Mesenchymal stem cell (in vitro differentiated cells and primary cell): ENCODE data around the gene ERI3.

ENCODE experiments used
- DNase-seq: peaks from one replicate; pipeline ENCODE4 v3.0.0-alpha.2; 2013
- H2AFZ ChIP-seq: one replicate; pipeline ENCODE4 v1.6.1; 2013; ENCODE audit warnings: low read depth, mild to moderate bottlenecking, control low read depth, inconsistent platforms, low read length, moderate library complexity
- H2AK5ac ChIP-seq: 2 replicates; pipeline ENCODE4 v1.6.1; 2013; ENCODE audit warnings: low read length, moderate library complexity, mild to moderate bottlenecking, inconsistent platforms; ENCODE audit not compliant: severe bottlenecking
- H2BK120ac ChIP-seq: one replicate; pipeline ENCODE4 v1.6.1; 2013; ENCODE audit warnings: low read depth, mild to moderate bottlenecking, inconsistent platforms, low read length, moderate library complexity
- H2BK12ac ChIP-seq, 2 experiments: one replicate each; pipeline ENCODE4 v1.6.1; 2013; ENCODE audit warnings: inconsistent platforms in 2 of 2, low read length in 2 of 2, mild to moderate bottlenecking in 2 of 2, moderate library complexity in 2 of 2, control low read depth in 1 of 2
- H2BK15ac ChIP-seq: one replicate; pipeline ENCODE4 v1.6.1; 2013; ENCODE audit warnings: mild to moderate bottlenecking, low read depth, inconsistent platforms; ENCODE audit not compliant: poor library complexity, severe bottlenecking
- H2BK5ac ChIP-seq: 2 replicates; pipeline ENCODE4 v1.6.1; 2013; ENCODE audit warnings: low read depth, mild to moderate bottlenecking, low read length, control low read depth, inconsistent platforms; ENCODE audit not compliant: poor library complexity, severe bottlenecking
- H3K14ac ChIP-seq, 2 experiments: one replicate each; pipeline ENCODE4 v1.6.1; 2013; ENCODE audit warnings: inconsistent platforms in 2 of 2, low read length in 2 of 2, control low read depth in 1 of 2, mild to moderate bottlenecking in 1 of 2, moderate library complexity in 1 of 2
- H3K18ac ChIP-seq, 2 experiments: one replicate each; pipeline ENCODE4 v1.6.1; 2013; ENCODE audit warnings: inconsistent platforms in 2 of 2, low read length in 2 of 2, control low read depth in 1 of 2, low read depth in 1 of 2, mild to moderate bottlenecking in 1 of 2
- H3K23ac ChIP-seq, 2 experiments: one replicate each; pipeline ENCODE4 v1.6.1; 2013; ENCODE audit warnings: inconsistent platforms in 2 of 2, low read length in 2 of 2, mild to moderate bottlenecking in 2 of 2, moderate library complexity in 2 of 2, control low read depth in 1 of 2
- H3K27ac ChIP-seq: 2 replicates; pipeline ENCODE4 v1.5.1; 2013; ENCODE audit warnings: mild to moderate bottlenecking, moderate library complexity, low read length, control low read depth, inconsistent platforms; ENCODE audit not compliant: poor library complexity, severe bottlenecking
- H3K27me3 ChIP-seq, 2 experiments: 2 replicates each; pipeline versions ENCODE4 v1.6.1 to v1.7.0; 2013; ENCODE audit warnings: low read length in 2 of 2, mild to moderate bottlenecking in 2 of 2, moderate library complexity in 2 of 2, control low read depth in 1 of 2, inconsistent platforms in 1 of 2; ENCODE audit not compliant: control insufficient read depth in 1 of 2, insufficient read depth in 1 of 2
- H3K36me3 ChIP-seq, 2 experiments: 2 replicates each; pipeline versions ENCODE4 v1.6.1 to v1.7.0; 2013; ENCODE audit warnings: low read length in 2 of 2, control low read depth in 1 of 2, inconsistent platforms in 1 of 2, low read depth in 1 of 2, mild to moderate bottlenecking in 1 of 2; ENCODE audit not compliant: insufficient read depth in 2 of 2, control insufficient read depth in 1 of 2
- H3K4ac ChIP-seq, 2 experiments: one replicate each; pipeline ENCODE4 v1.6.1; 2013; ENCODE audit warnings: inconsistent platforms in 2 of 2, low read length in 2 of 2, mild to moderate bottlenecking in 2 of 2, moderate library complexity in 2 of 2, control low read depth in 1 of 2, low read depth in 1 of 2
- H3K4me1 ChIP-seq: 2 replicates; pipeline ENCODE4 v1.6.1; 2013; ENCODE audit warnings: low read depth, low read length, control low read depth; ENCODE audit not compliant: control insufficient read depth, insufficient read depth
- H3K4me2 ChIP-seq: 2 replicates; pipeline ENCODE4 v1.6.1; 2013; ENCODE audit warnings: low read length, mild to moderate bottlenecking, inconsistent platforms; ENCODE audit not compliant: poor library complexity, severe bottlenecking
- H3K4me3 ChIP-seq, 2 experiments: 2 replicates each; pipeline versions ENCODE4 v1.5.1 to v1.7.0; 2013; ENCODE audit warnings: low read length in 2 of 2, mild to moderate bottlenecking in 2 of 2, control low read depth in 1 of 2, low read depth in 1 of 2; ENCODE audit not compliant: insufficient read depth in 1 of 2
- H3K79me1 ChIP-seq: replicated peaks from 2 replicates; pipeline ENCODE4 v1.6.1; 2013; ENCODE audit warnings: mild to moderate bottlenecking, control low read depth, low read length, inconsistent platforms; ENCODE audit not compliant: poor library complexity, severe bottlenecking
- H3K9ac ChIP-seq: 2 replicates; pipeline ENCODE4 v1.7.0; 2013; ENCODE audit warnings: mild to moderate bottlenecking, low read length, moderate library complexity
- H3K9me3 ChIP-seq: 2 replicates; pipeline ENCODE4 v1.7.0; 2013; ENCODE audit warnings: mild to moderate bottlenecking, low read length; ENCODE audit not compliant: control insufficient read depth
- H4K8ac ChIP-seq: one replicate; pipeline ENCODE4 v1.6.1; 2013; ENCODE audit warnings: inconsistent platforms, mild to moderate bottlenecking, low read length, moderate library complexity
- H4K91ac ChIP-seq: one replicate; pipeline ENCODE4 v1.6.1; 2013; ENCODE audit warnings: mild to moderate bottlenecking, low read length, inconsistent platforms
- WGBS: methylation state at CpG from one replicate; pipeline ENCODE4 v1.1.7; 2013; ENCODE audit warnings: mixed read lengths; 5-methylcytosine and 5-hydroxymethylcytosine counted together

ERI3 gene

DNA sequence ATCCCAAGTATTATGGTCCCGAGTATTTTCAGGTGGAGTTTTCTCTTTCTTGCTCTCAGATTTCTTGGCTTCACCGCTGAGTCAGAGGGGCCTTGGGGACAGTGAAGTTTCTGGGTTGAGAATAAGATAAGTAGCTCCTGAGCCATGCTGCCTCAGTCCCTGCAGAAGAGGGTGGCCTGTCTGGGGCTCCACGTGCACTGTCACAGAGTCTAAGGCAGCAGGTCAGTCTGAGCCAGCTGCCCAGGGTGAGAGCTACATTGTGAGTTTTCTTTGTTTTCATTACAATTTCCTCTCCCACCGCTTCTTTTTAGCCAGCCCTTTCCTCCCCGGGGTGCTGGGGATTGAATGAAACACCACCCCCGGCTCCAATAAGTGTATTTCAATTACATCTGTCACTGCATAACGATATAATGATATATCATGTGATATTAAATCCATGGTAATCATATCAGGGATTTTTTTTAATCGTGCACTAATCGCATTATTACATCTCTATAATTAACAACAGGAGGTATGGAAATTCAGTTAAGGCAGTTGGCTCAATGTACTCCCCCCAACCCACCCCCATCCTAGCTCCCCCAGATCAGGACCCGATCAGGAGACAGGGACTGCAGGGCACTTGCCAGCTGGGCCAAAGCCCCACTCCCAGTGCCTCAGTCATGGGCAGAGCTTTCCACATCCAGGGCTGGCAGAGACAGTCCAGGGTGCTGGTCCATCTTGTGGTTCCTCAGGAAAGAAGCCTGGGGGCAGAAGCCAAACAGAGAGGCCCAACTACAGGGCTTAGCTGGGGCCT is 98.1 kb downstream of the ERI3 start:
- no peak overlapping the region for H2BK12ac ChIP-seq
- H2BK15ac ChIP-seq, result no peak overlapping the region
- peaks cover 15% of the 10 kb centered on the region for H3K79me1 ChIP-seq
- no peaks in the 10 kb centered on the region for H3K4me1 ChIP-seq
- no peak overlapping the region for H4K8ac ChIP-seq
- no peak overlapping the region for H3K18ac ChIP-seq
- H2BK5ac ChIP-seq, result no peak overlapping the region
- no peaks in the 10 kb centered on the region for H3K9me3 ChIP-seq
- no peak overlapping the region for H3K27ac ChIP-seq
- WGBS, result 94% methylated on average over 7 of the region's 10 CpGs
- H3K4me2 ChIP-seq, result no peak overlapping the region
- no peaks in the 10 kb centered on the region for H3K27me3 ChIP-seq
- no peak overlapping the region for H2AFZ ChIP-seq
- no peak overlapping the region for H3K23ac ChIP-seq
- DNase-seq, result no peak
- H3K14ac ChIP-seq, result no peak overlapping the region
- H2BK120ac ChIP-seq, result no peak overlapping the region
- no peak overlapping the region for H3K4me3 ChIP-seq
- H4K91ac ChIP-seq, result no peak overlapping the region
- H3K4ac ChIP-seq, result no peak overlapping the region
- H3K36me3 ChIP-seq, result peaks cover 29 to 32% of the 10 kb centered on the region in 2 experiments
- H3K9ac ChIP-seq, result no peak overlapping the region
- no peak overlapping the region for H2AK5ac ChIP-seq

DNA sequence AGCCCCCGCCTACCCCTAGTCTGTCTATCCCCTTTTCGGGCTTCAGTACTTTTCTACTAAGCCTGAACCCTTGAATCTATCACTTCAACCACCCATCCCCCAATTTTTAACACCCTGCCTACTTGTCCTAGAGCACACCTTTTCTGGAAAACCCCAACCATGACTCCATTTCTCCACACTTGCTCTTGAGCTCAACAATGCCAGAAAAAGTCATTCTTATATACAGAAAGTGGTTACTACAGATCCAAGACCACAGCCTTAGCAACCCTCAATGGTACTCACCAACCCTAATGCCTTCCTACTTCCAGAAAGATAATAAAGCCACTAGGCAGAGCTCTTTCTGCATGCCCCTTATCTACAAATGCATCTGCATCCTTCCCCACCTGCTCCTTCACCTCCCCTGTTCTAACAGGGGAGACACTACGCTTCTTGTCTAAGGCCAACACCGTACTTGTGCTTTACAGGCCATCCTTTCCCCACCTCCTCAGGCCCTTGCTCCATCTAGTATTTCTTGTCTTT is 100.6 kb downstream of the ERI3 start:
- H3K27ac ChIP-seq, result no peak overlapping the region
- H4K91ac ChIP-seq, result no peak overlapping the region
- H3K4me1 ChIP-seq, result no peaks in the 10 kb centered on the region
- H2BK12ac ChIP-seq, result no peak overlapping the region
- DNase-seq, result no peak
- no peaks in the 10 kb centered on the region for H3K9me3 ChIP-seq
- no peak overlapping the region for H2BK5ac ChIP-seq
- no peak overlapping the region for H4K8ac ChIP-seq
- no peak overlapping the region for H3K4me3 ChIP-seq
- no peak overlapping the region for H2BK15ac ChIP-seq
- H2BK120ac ChIP-seq, result no peak overlapping the region
- no peak overlapping the region for H2AK5ac ChIP-seq
- no peak overlapping the region for H3K4ac ChIP-seq
- H3K4me2 ChIP-seq, result no peak overlapping the region
- H3K14ac ChIP-seq, result no peak overlapping the region
- H3K27me3 ChIP-seq, result no peaks in the 10 kb centered on the region
- no peak overlapping the region for H2AFZ ChIP-seq
- H3K9ac ChIP-seq, result no peak overlapping the region
- no peak overlapping the region for H3K18ac ChIP-seq
- peaks cover 24% of the 10 kb centered on the region for H3K79me1 ChIP-seq
- WGBS, result 88% methylated on average over 4 of the region's 4 CpGs
- peaks cover 23 to 46% of the 10 kb centered on the region in 2 experiments for H3K36me3 ChIP-seq
- no peak overlapping the region for H3K23ac ChIP-seq

GRCh38 chr1:44251989-44252671 is 102.9 kb downstream of the ERI3 start:
- Histone ChIP-seq H3K4ac (no peak overlapping the region), H2BK12ac (no peak overlapping the region)
- WGBS, result 95% methylated on average over 23 of the region's 23 CpGs

DNA sequence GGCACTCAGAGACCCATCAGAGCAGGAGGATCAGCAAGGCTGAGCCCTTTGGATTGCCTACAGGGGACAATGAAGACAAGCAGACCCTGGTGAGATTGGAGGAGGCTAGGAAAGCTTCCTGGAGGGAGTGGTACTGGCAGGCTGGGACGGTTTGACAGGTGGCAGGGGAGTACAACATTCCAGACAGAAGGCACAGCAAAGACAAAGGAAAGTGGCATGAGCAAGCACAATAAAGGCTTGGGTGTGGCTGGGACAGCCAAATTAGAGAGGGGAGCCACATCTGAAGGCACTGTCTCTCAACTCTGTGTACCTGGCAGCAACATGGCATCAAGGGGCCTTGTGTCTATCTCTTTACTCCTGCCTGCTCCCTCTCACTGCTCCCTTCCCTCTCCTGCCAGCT is 103.6 kb downstream of the ERI3 start:
- no peak overlapping the region for H3K4me2 ChIP-seq
- H3K27ac ChIP-seq, result no peak overlapping the region
- peaks cover 34% of the 10 kb centered on the region for H3K79me1 ChIP-seq
- peaks cover 34 to 57% of the 10 kb centered on the region in 2 experiments for H3K36me3 ChIP-seq
- no peak overlapping the region for H2BK12ac ChIP-seq
- no peak overlapping the region for H4K91ac ChIP-seq
- H2AFZ ChIP-seq, result no peak overlapping the region
- no peak overlapping the region for H3K9ac ChIP-seq
- no peak overlapping the region for H2AK5ac ChIP-seq
- no peak for DNase-seq
- no peak overlapping the region for H2BK5ac ChIP-seq
- no peak overlapping the region for H3K23ac ChIP-seq
- H2BK120ac ChIP-seq, result no peak overlapping the region
- no peak overlapping the region for H3K4ac ChIP-seq
- no peak overlapping the region for H3K18ac ChIP-seq
- no peak overlapping the region for H2BK15ac ChIP-seq
- no peak overlapping the region for H4K8ac ChIP-seq
- no peaks in the 10 kb centered on the region for H3K9me3 ChIP-seq
- H3K4me3 ChIP-seq, result no peak overlapping the region
- no peak overlapping the region for H3K14ac ChIP-seq
- 93% methylated on average over 1 of the region's 1 CpG for WGBS
- no peaks in the 10 kb centered on the region for H3K4me1 ChIP-seq
- H3K27me3 ChIP-seq, result no peaks in the 10 kb centered on the region

More at GRCh38 chr1:44251989-44252671, 102.9 kb downstream of the ERI3 start:
- no peaks in the 10 kb centered on the region for H3K9me3 ChIP-seq
- H3K36me3 ChIP-seq, result peaks cover 33 to 58% of the 10 kb centered on the region in 2 experiments
- H3K4me1 ChIP-seq, result no peaks in the 10 kb centered on the region
- no peak for DNase-seq
- H3K23ac ChIP-seq, result no peak overlapping the region
- H3K27ac ChIP-seq, result no peak overlapping the region
- no peak overlapping the region for H3K9ac ChIP-seq
- H2BK5ac ChIP-seq, result no peak overlapping the region
- no peaks in the 10 kb centered on the region for H3K27me3 ChIP-seq
- H2AFZ ChIP-seq, result no peak overlapping the region
- H2BK120ac ChIP-seq, result no peak overlapping the region
- H3K4me3 ChIP-seq, result no peak overlapping the region
- no peak overlapping the region for H3K18ac ChIP-seq
- H4K91ac ChIP-seq, result no peak overlapping the region
- H2AK5ac ChIP-seq, result no peak overlapping the region
- peaks cover 32% of the 10 kb centered on the region for H3K79me1 ChIP-seq
- H4K8ac ChIP-seq, result no peak overlapping the region
- H3K14ac ChIP-seq, result no peak overlapping the region
- no peak overlapping the region for H2BK15ac ChIP-seq
- no peak overlapping the region for H3K4me2 ChIP-seq
